Sigmoid colon (tissue), 4 donors: ENCODE measurements around the gene ARHGEF37.

Source experiments
- CTCF ChIP-seq, 4 experiments: fragments of 450-650 bp in 3 of 4; fragments of 200-600 bp in 1 of 4; IDR thresholded peaks; one replicate each; pipeline ENCODE4 v1.5.1; 2016 to 2019; ENCODE audit warnings: antibody characterized with exemption in 4 of 4, mild to moderate bottlenecking in 3 of 4, moderate library complexity in 2 of 4
- POLR2A ChIP-seq, 2 donors: fragments of 450-650 bp; IDR thresholded peaks; one replicate each; pipeline ENCODE4 v1.6.1; 2016; ENCODE audit warnings: antibody characterized with exemption in 2 of 2, mild to moderate bottlenecking in 2 of 2, moderate library complexity in 2 of 2
- POLR2AphosphoS5 ChIP-seq, 4 donors: sonication (generic); formaldehyde crosslinking; IDR thresholded peaks; one replicate each; pipeline ENCODE4 v1.6.1; 2017; ENCODE audit warnings: antibody characterized with exemption in 4 of 4

DNA sequence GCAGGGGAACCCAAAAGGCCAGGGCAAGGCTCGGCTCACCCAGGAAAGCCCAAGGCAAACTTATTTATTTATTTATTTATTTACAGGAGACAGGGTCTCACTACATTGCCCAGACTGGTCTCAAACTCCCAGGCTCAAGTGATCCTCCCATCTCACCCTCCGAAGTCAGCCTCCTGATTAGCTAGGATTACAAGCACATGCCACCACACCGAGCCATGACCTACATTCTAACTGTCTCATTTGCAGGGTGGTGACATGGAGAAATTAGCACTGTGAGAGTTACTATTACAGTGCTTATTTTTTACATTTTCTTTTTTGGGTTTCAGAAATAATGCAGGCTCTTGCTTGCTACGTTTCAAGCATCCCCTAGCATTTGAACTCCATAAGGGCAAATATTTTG lies 18.1 kb downstream of the ARHGEF37 start:
- no peak for TF ChIP-seq CTCF (IDR thresholded peaks at IDR 0.05)
- no peak for TF ChIP-seq POLR2A (IDR thresholded peaks at IDR 0.05)
- TF ChIP-seq POLR2AphosphoS5 (IDR thresholded peaks at IDR 0.05), result no peak
